Mesendoderm (in vitro differentiated cells): Measurements from ENCODE around the gene OTUB2.

Source experiments
- DNase-seq: peaks from one replicate; pipeline ENCODE4 v3.0.0; 2013
- H2AK5ac ChIP-seq: 2 replicates; pipeline ENCODE4 v1.6.1; 2013; ENCODE audit warnings: low read length, inconsistent platforms
- H2BK120ac ChIP-seq: 2 replicates; pipeline ENCODE4 v1.6.1; 2013; ENCODE audit warnings: low read depth, mild to moderate bottlenecking, low read length, moderate library complexity, mixed read lengths
- H2BK15ac ChIP-seq: replicated peaks from 2 replicates; pipeline ENCODE4 v1.6.1; 2013; ENCODE audit warnings: low read depth, mild to moderate bottlenecking, moderate library complexity
- H2BK5ac ChIP-seq: 2 replicates; pipeline ENCODE4 v1.6.1; 2013; ENCODE audit warnings: low read length, inconsistent platforms
- H3K18ac ChIP-seq: 2 replicates; pipeline ENCODE4 v1.6.1; 2013; ENCODE audit warnings: mild to moderate bottlenecking, low read length, mixed read lengths
- H3K23ac ChIP-seq: one replicate; pipeline ENCODE4 v1.6.1; 2013; ENCODE audit warnings: low read length
- H3K27ac ChIP-seq: 2 replicates; pipeline ENCODE4 v1.5.1; 2013; ENCODE audit warnings: low read depth, mild to moderate bottlenecking, inconsistent platforms, low read length, moderate library complexity
- H3K27me3 ChIP-seq: 2 replicates; pipeline ENCODE4 v1.6.1; 2013; ENCODE audit warnings: low read length, control low read depth, mild to moderate bottlenecking, inconsistent platforms; ENCODE audit not compliant: insufficient read depth, poor library complexity
- H3K36me3 ChIP-seq: 2 replicates; pipeline ENCODE4 v1.6.1; 2013; ENCODE audit warnings: low read length, inconsistent platforms; ENCODE audit not compliant: control insufficient read depth, insufficient read depth
- H3K4ac ChIP-seq: one replicate; pipeline ENCODE4 v1.6.1; 2013; ENCODE audit warnings: low read depth, mild to moderate bottlenecking, low read length, moderate library complexity
- H3K4me1 ChIP-seq: 2 replicates; pipeline ENCODE4 v1.6.1; 2013; ENCODE audit warnings: low read depth, low read length, inconsistent platforms; ENCODE audit not compliant: control insufficient read depth
- H3K4me2 ChIP-seq: 2 replicates; pipeline ENCODE4 v1.6.1; 2013; ENCODE audit warnings: low read length
- H3K4me3 ChIP-seq: 2 replicates; pipeline ENCODE4 v1.5.1; 2013; ENCODE audit warnings: mild to moderate bottlenecking, low read length
- H3K56ac ChIP-seq: one replicate; pipeline ENCODE4 v1.6.1; 2013; ENCODE audit warnings: low read length
- H3K79me1 ChIP-seq: 2 replicates; pipeline ENCODE4 v1.6.1; 2013; ENCODE audit warnings: low read length, inconsistent platforms
- H3K79me2 ChIP-seq: 2 replicates; pipeline ENCODE4 v1.6.1; 2013; ENCODE audit warnings: mild to moderate bottlenecking, low read length; ENCODE audit not compliant: control insufficient read depth, insufficient read depth
- H3K9ac ChIP-seq: 2 replicates; pipeline ENCODE4 v1.6.1; 2013; ENCODE audit warnings: low read length, inconsistent platforms
- H4K5ac ChIP-seq: one replicate; pipeline ENCODE4 v1.6.1; 2013; ENCODE audit warnings: low read length
- H4K8ac ChIP-seq: one replicate; pipeline ENCODE4 v1.6.1; 2013; ENCODE audit warnings: low read depth, mild to moderate bottlenecking, control low read depth, low read length, moderate library complexity
- WGBS: extraction: QIAGEN DNeasy Blood & Tissue Kit; methylation state at CpG from one replicate; pipeline ENCODE4 v1.1.7; 2013; ENCODE audit warnings: low lambda C conversion rate, missing lambda C conversion rate; ENCODE audit not compliant: insufficient coverage; ENCODE audit errors: extremely low coverage; 5-methylcytosine and 5-hydroxymethylcytosine counted together

Gene OTUB2

DNA sequence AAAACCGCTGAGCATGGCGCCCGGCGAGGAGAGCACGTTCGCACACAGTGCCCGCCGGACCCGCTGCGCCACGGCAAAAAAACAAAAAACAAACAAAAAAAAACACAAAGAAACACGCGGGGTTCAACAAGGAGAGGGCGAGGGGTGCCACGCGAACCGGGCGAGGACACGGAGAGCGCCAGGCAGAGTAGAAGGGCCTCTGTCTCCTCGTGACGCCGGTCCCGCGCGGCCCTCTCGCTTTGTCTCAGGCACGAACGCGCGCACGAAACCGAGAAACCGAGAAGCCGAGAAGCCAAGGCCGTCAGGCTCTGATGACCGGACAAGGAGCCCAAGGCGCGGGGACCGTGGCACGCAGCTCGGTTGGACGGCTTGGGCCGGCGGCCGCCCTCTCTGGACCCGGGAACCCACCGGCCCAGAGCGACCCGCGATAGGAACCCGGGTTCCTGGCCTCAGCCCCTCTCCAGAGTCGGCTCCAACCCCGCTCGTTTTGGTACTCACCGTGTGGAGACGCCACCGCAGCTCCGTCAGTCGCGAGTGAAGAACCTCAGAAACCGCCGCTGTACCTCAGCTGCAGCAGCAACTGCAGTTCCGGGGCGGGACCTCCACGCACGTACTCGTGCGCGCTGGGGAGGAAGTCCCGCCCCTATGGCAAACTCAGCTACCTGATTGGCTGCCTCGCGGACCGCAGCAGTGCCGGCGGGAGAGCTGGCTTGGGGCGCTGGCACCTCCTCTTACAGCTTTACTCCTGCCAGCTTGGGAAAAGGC lies 54.7 kb downstream of the OTUB2 start, which contains the start of the genes DDX24 and IFI27L1:
TSS of gene DDX24 (minus strand) at position 582 of the 765 bp plus-strand sequence. CDS start 1,460 bp downstream, outside the sequence.
TSS of gene IFI27L1 (plus strand) at position 690 of the 765 bp plus-strand sequence. CDS start 15,628 bp downstream, outside the sequence.
- H2BK15ac ChIP-seq, result no peak within 1 kb of the TSS
- H3K27me3 ChIP-seq, result no peaks in the 10 kb centered on the region
- H2BK120ac ChIP-seq, result no peak within 1 kb of the TSS
- H3K23ac ChIP-seq, result peak within 1 kb of the TSS; percentile 48
- peak within 1 kb of the TSS; percentile 1 for H3K18ac ChIP-seq
- H3K4ac ChIP-seq, result peak within 1 kb of the TSS; percentile 39
- WGBS, result no CpG with 5 or more reads among the region's 77 CpGs
- no peak within 1 kb of the TSS for H4K5ac ChIP-seq
- peaks cover 27% of the 10 kb centered on the region for H3K79me1 ChIP-seq
- peak; percentile 95 for DNase-seq
- H3K79me2 ChIP-seq, result peaks cover 40% of the 10 kb centered on the region
- no peak within 1 kb of the TSS for H2AK5ac ChIP-seq
- H3K27ac ChIP-seq, result peak within 1 kb of the TSS; percentile 11
- no peak within 1 kb of the TSS for H4K8ac ChIP-seq
- H3K9ac ChIP-seq, result peak within 1 kb of the TSS; percentile 95
- H3K56ac ChIP-seq, result peak within 1 kb of the TSS; percentile 96
- H3K4me3 ChIP-seq, result peak within 1 kb of the TSS; percentile 91
- peaks cover 13% of the 10 kb centered on the region for H3K4me1 ChIP-seq
- no peak within 1 kb of the TSS for H2BK5ac ChIP-seq
- peak within 1 kb of the TSS; percentile 96 for H3K4me2 ChIP-seq
- peaks cover 6% of the 10 kb centered on the region for H3K36me3 ChIP-seq

DNA sequence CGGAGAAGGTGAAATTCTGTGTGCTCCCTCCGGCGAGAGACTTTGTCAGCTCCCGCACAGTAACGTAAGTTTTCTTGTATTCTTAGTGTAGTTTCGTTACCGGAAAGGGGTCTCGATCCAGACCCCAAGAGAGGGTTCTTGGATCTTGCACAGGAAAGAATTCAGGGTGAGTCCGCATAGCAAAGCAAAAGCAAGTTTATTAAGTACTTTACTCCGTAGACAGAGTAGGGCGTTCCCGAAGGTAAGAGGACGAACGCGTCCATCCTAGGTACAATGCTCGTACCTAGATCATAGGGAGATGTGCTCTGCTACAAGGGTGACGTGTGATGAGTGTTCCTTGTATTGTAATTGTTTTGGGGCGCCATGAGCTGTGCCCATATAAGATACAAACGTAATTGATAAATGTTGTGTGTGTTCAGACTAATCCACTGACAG lies 55.3 kb downstream of the OTUB2 start:
- Histone ChIP-seq H3K79me2 (peaks cover 37% of the 10 kb centered on the region), H4K8ac (no peak overlapping the region), H3K27me3 (no peaks in the 10 kb centered on the region), H4K5ac (no peak overlapping the region), H3K9ac (peak overlapping the region; percentile 88), H3K56ac (peak overlapping the region; percentile 91), H2BK5ac (no peak overlapping the region), H3K36me3 (peaks cover 6% of the 10 kb centered on the region), H3K27ac (no peak overlapping the region), H3K4ac (no peak overlapping the region), H3K4me2 (peak overlapping the region; percentile 96), H3K23ac (no peak overlapping the region), H3K4me1 (peaks cover 13% of the 10 kb centered on the region), H3K18ac (no peak overlapping the region), H2BK120ac (no peak overlapping the region), H3K79me1 (peaks cover 27% of the 10 kb centered on the region), H3K4me3 (peak overlapping the region; percentile 83), H2BK15ac (no peak overlapping the region), H2AK5ac (no peak overlapping the region)
- no peak for DNase-seq
- WGBS, result no CpG with 5 or more reads among the region's 19 CpGs

DNA sequence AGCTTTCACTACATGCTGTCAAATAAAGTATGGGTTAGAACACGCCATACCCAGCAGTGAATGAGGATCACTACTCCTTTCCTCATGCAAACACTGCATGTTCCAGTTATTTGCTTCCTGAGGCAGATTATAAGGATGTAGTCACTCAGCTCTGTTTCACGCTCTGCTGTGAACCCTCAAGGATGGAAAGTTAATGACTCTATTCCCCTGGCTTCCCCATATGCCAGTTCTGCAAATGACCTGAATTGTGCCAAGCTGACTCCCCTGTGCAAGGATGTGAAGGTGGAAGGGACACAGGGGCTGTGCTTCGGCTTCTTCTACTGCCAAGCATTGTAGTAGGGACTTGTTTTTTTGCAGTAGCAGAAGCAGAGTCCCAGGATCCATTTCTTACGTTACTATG lies 61.8 kb downstream of the OTUB2 start:
- no peak overlapping the region for H4K8ac ChIP-seq
- no peaks in the 10 kb centered on the region for H3K27me3 ChIP-seq
- no peak overlapping the region for H3K27ac ChIP-seq
- no peak overlapping the region for H3K56ac ChIP-seq
- DNase-seq, result no peak
- no peaks in the 10 kb centered on the region for H3K79me1 ChIP-seq
- no peak overlapping the region for H2AK5ac ChIP-seq
- no peak overlapping the region for H3K4ac ChIP-seq
- no peak overlapping the region for H2BK5ac ChIP-seq
- H4K5ac ChIP-seq, result no peak overlapping the region
- no peak overlapping the region for H3K4me3 ChIP-seq
- no peaks in the 10 kb centered on the region for H3K79me2 ChIP-seq
- no peak overlapping the region for H3K23ac ChIP-seq
- H3K36me3 ChIP-seq, result no peaks in the 10 kb centered on the region
- no peaks in the 10 kb centered on the region for H3K4me1 ChIP-seq
- WGBS, result no CpG with 5 or more reads among the region's 4 CpGs
- no peak overlapping the region for H3K9ac ChIP-seq
- no peak overlapping the region for H2BK15ac ChIP-seq
- no peak overlapping the region for H2BK120ac ChIP-seq
- H3K18ac ChIP-seq, result no peak overlapping the region
- H3K4me2 ChIP-seq, result no peak overlapping the region

DNA sequence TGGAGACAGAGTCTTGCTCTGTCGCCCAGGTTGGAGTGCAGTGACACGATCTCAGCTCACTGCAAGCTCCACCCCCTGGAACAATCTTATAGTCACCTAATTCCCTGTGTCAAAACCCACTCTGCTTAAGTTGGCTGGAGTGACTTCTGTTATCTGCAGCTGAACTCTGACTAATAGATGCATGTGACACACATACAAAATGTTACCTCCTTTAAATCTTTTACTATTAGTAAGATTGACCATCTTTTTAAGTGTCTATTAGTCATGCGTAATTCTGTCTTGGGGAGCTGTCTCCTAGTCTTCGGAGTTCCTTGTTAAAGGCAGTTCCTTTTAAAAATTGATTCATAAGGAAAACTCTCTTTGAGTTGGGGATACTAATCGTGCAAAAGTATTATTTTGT lies 62.4 kb downstream of the OTUB2 start:
- H2AK5ac ChIP-seq, result no peak overlapping the region

DNA sequence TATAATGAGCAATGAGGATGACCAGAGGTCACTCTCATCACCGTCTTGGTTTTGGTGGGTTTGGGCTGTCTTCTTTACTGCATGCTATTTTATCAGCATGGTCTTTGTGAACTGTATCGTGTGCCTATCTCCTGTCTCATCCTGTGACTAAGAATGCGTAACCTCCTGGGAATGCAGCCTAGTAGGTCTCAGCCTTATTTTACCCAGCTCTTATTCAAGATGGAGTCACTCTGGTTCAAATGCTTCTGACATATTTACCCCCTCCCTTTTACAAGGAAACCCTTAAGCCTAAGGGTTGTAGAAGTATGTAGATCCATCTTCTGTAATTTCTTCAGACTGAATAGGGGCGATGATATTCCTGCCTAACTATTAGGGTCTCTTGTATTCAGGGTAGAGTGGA lies 63.3 kb downstream of the OTUB2 start:
- Histone ChIP-seq H3K4ac (no peak overlapping the region), H3K18ac (no peak overlapping the region), H3K79me2 (no peaks in the 10 kb centered on the region), H3K4me1 (no peaks in the 10 kb centered on the region), H2BK15ac (no peak overlapping the region), H3K79me1 (no peaks in the 10 kb centered on the region), H3K4me2 (no peak overlapping the region), H4K5ac (no peak overlapping the region), H3K56ac (no peak overlapping the region), H2BK5ac (no peak overlapping the region), H3K27me3 (no peaks in the 10 kb centered on the region), H2AK5ac (no peak overlapping the region), H3K9ac (no peak overlapping the region), H3K36me3 (no peaks in the 10 kb centered on the region), H2BK120ac (no peak overlapping the region), H3K4me3 (no peak overlapping the region), H3K23ac (no peak overlapping the region), H3K27ac (no peak overlapping the region), H4K8ac (no peak overlapping the region)
- DNase-seq, result no peak
- no CpG with 5 or more reads among the region's 4 CpGs for WGBS

More for the DNA sequence above, 62.4 kb downstream of the OTUB2 start:
- Histone ChIP-seq H2BK120ac (no peak overlapping the region), H3K79me2 (no peaks in the 10 kb centered on the region), H3K79me1 (no peaks in the 10 kb centered on the region), H3K56ac (no peak overlapping the region), H3K4me1 (no peaks in the 10 kb centered on the region), H3K4ac (no peak overlapping the region), H3K18ac (no peak overlapping the region), H3K4me3 (no peak overlapping the region), H3K27me3 (no peaks in the 10 kb centered on the region), H3K4me2 (no peak overlapping the region), H3K23ac (no peak overlapping the region), H4K8ac (no peak overlapping the region), H4K5ac (no peak overlapping the region), H2BK5ac (no peak overlapping the region), H3K36me3 (no peaks in the 10 kb centered on the region), H3K9ac (no peak overlapping the region), H3K27ac (no peak overlapping the region), H2BK15ac (no peak overlapping the region)
- WGBS, result no CpG with 5 or more reads among the region's 5 CpGs
- DNase-seq, result no peak
